IgD-negative memory B cell (primary cell): ENCODE results near the gene KTI12. TPM values are rescaled to one million over a fixed set of nuclear protein-coding genes. Genes with fewer than 3 reads are reported as not detected.
A peak's percentile ranks its signal among the peaks of the same experiment; 100 is the strongest.
"Not testable (repeated sequence)": the region's sequence is repeated elsewhere in the genome, so short reads cannot be mapped to it uniquely, and the experiment has no call there.

Experiments
- H3K27ac Mint-ChIP-seq, 3 donors: one replicate each; pipeline ENCODE4 v1.8.0; 2020 to 2022; ENCODE audit warnings: mild to moderate bottlenecking in 3 of 3, mixed read lengths in 3 of 3, moderate library complexity in 1 of 3
- H3K27me3 Mint-ChIP-seq: one replicate; pipeline ENCODE4 v1.8.0; 2021; ENCODE audit warnings: mixed read lengths
- H3K36me3 Mint-ChIP-seq: one replicate; pipeline ENCODE4 v1.8.0; 2020; ENCODE audit warnings: mild to moderate bottlenecking, mixed read lengths
- H3K4me1 Mint-ChIP-seq, 3 donors: one replicate each; pipeline ENCODE4 v1.8.0; 2020 to 2022; ENCODE audit warnings: mixed read lengths in 3 of 3, mild to moderate bottlenecking in 1 of 3
- H3K4me3 Mint-ChIP-seq, 4 donors: one replicate each; pipeline ENCODE4 v1.8.0; 2020 to 2022; ENCODE audit warnings: mild to moderate bottlenecking in 4 of 4, mixed read lengths in 4 of 4, moderate library complexity in 3 of 4
- H3K9me3 Mint-ChIP-seq, 3 donors: one replicate each; pipeline ENCODE4 v1.8.0; 2020 to 2021; ENCODE audit warnings: mixed read lengths in 3 of 3, mild to moderate bottlenecking in 1 of 3
- polyA plus RNA-seq: library from polyadenylated mRNA; unstranded; fragments of 300-500 nt; fragmentation: Illumina TruSeq; gene quantifications from one replicate; pipeline ENCODE4 v1.2.3, GENCODE V29; 2021

The KTI12 gene
- polyA plus RNA-seq, 1 donor from 2014 or later: 34.3 TPM

- peak within 1 kb of the TSS; percentile 92 to 99 (median 98) for H3K4me3 Mint-ChIP-seq
- peak within 1 kb of the TSS; percentile 86 to 98 (median 97) for H3K27ac Mint-ChIP-seq
- H3K36me3 Mint-ChIP-seq: no peaks in the 10 kb centered on the region
- peaks cover 36 to 49% (median 38%) of the 10 kb centered on the region in 3 donors for H3K4me1 Mint-ChIP-seq
- no peaks in the 10 kb centered on the region for H3K27me3 Mint-ChIP-seq
- no peaks in the 10 kb centered on the region for H3K9me3 Mint-ChIP-seq
These were observed 21.7 kb upstream of the KTI12 start, which contains the start of gene TXNDC12 for GRCh38 chr1:52055066-52055865. TSS of gene TXNDC12 (minus strand) at chr1:52055191. CDS start at chr1:52055096, 95 bp downstream.

- Mint-ChIP-seq H3K4me3 (peak overlapping the region; percentile 92 to 99 (median 98)), H3K27me3 (no peaks in the 10 kb centered on the region), H3K9me3 (no peaks in the 10 kb centered on the region), H3K27ac (peak overlapping the region; percentile 86 to 98 (median 97)), H3K36me3 (no peaks in the 10 kb centered on the region), H3K4me1 (peaks cover 35 to 51% (median 40%) of the 10 kb centered on the region in 3 donors)
These were observed 21.0 kb upstream of the KTI12 start for GRCh38 chr1:52054496-52055065.

- no peaks in the 10 kb centered on the region for H3K27me3 Mint-ChIP-seq
- H3K27ac Mint-ChIP-seq: peak overlapping the region in 2 of 3 donors; percentile 86 to 97
- H3K9me3 Mint-ChIP-seq: no peaks in the 10 kb centered on the region
- H3K4me1 Mint-ChIP-seq: peaks cover 29 to 45% (median 37%) of the 10 kb centered on the region in 3 donors
- H3K36me3 Mint-ChIP-seq: no peaks in the 10 kb centered on the region
- H3K4me3 Mint-ChIP-seq: peak overlapping the region; percentile 92 to 99 (median 98)
These were observed 20.3 kb upstream of the KTI12 start for GRCh38 chr1:52053862-52054261.

- not testable (repeated sequence) for H3K27me3 Mint-ChIP-seq, H3K9me3 Mint-ChIP-seq, H3K27ac Mint-ChIP-seq, H3K36me3 Mint-ChIP-seq, H3K4me3 Mint-ChIP-seq
- peaks cover 13 to 35% (median 13%) of the 10 kb centered on the region in 3 donors for H3K4me1 Mint-ChIP-seq
These were observed 15.7 kb upstream of the KTI12 start for GRCh38 chr1:52049337-52049736.

GRCh38 chr1:52045666-52046195, 12.1 kb upstream of the KTI12 start:
- H3K27ac Mint-ChIP-seq, H3K27me3 Mint-ChIP-seq, H3K4me3 Mint-ChIP-seq, H3K9me3 Mint-ChIP-seq: not testable (repeated sequence)
- H3K36me3 Mint-ChIP-seq: peaks cover 13% of the 10 kb centered on the region
- H3K4me1 Mint-ChIP-seq: peaks cover 0 to 22% (median 5%) of the 10 kb centered on the region in 3 donors

- Mint-ChIP-seq H3K27me3 (no peaks in the 10 kb centered on the region), H3K36me3 (peaks cover 13% of the 10 kb centered on the region), H3K9me3 (no peaks in the 10 kb centered on the region), H3K4me1 (peaks cover 0 to 18% (median 2%) of the 10 kb centered on the region in 3 donors), H3K4me3 (no peak overlapping the region), H3K27ac (no peak overlapping the region)
These were observed 11.6 kb upstream of the KTI12 start for GRCh38 chr1:52045236-52045635.

GRCh38 chr1:52041551-52042185, 8.1 kb upstream of the KTI12 start:
- no peak overlapping the region for H3K4me3 Mint-ChIP-seq
- no peaks in the 10 kb centered on the region for H3K27me3 Mint-ChIP-seq
- H3K27ac Mint-ChIP-seq: no peak overlapping the region
- H3K9me3 Mint-ChIP-seq: no peaks in the 10 kb centered on the region
- H3K36me3 Mint-ChIP-seq: peaks cover 8% of the 10 kb centered on the region
- H3K4me1 Mint-ChIP-seq: peaks cover 0 to 13% (median 0%) of the 10 kb centered on the region in 3 donors

GRCh38 chr1:52037909-52038308, 4.3 kb upstream of the KTI12 start:
- no peak overlapping the region for H3K27ac Mint-ChIP-seq
- no peak overlapping the region for H3K4me3 Mint-ChIP-seq
- no peaks in the 10 kb centered on the region for H3K27me3 Mint-ChIP-seq
- H3K4me1 Mint-ChIP-seq: peaks cover 4 to 11% (median 6%) of the 10 kb centered on the region in 3 donors
- H3K9me3 Mint-ChIP-seq: no peaks in the 10 kb centered on the region
- peaks cover 5% of the 10 kb centered on the region for H3K36me3 Mint-ChIP-seq

- Mint-ChIP-seq H3K27ac (no peak overlapping the region), H3K4me3 (no peak overlapping the region), H3K4me1 (peaks cover 7 to 15% (median 8%) of the 10 kb centered on the region in 3 donors), H3K36me3 (peaks cover 5% of the 10 kb centered on the region), H3K9me3 (no peaks in the 10 kb centered on the region), H3K27me3 (no peaks in the 10 kb centered on the region)
These were observed 3.8 kb upstream of the KTI12 start for GRCh38 chr1:52037402-52037814.

- H3K36me3 Mint-ChIP-seq: peaks cover 12% of the 10 kb centered on the region
- H3K9me3 Mint-ChIP-seq: no peaks in the 10 kb centered on the region
- H3K4me3 Mint-ChIP-seq: peak overlapping the region; percentile 94 to 95 (median 95)
- H3K27me3 Mint-ChIP-seq: no peaks in the 10 kb centered on the region
- H3K27ac Mint-ChIP-seq: peak overlapping the region; percentile 89 to 93 (median 90)
- peaks cover 27 to 37% (median 30%) of the 10 kb centered on the region in 3 donors for H3K4me1 Mint-ChIP-seq
These were observed 407 bp upstream of the KTI12 start for GRCh38 chr1:52034050-52034384.

- Mint-ChIP-seq H3K4me3 (peak overlapping the region; percentile 94 to 95 (median 95)), H3K4me1 (peaks cover 27 to 37% (median 30%) of the 10 kb centered on the region in 3 donors), H3K9me3 (no peaks in the 10 kb centered on the region), H3K27ac (peak overlapping the region; percentile 89 to 93 (median 90)), H3K36me3 (peaks cover 12% of the 10 kb centered on the region), H3K27me3 (no peaks in the 10 kb centered on the region)
These were observed 852 bp downstream of the KTI12 start for GRCh38 chr1:52032785-52033131.

GRCh38 chr1:52032124-52032784, 1.4 kb downstream of the KTI12 start:
- no peaks in the 10 kb centered on the region for H3K27me3 Mint-ChIP-seq
- H3K4me3 Mint-ChIP-seq: peak overlapping the region; percentile 94 to 95 (median 95)
- peaks cover 12% of the 10 kb centered on the region for H3K36me3 Mint-ChIP-seq
- no peaks in the 10 kb centered on the region for H3K9me3 Mint-ChIP-seq
- H3K4me1 Mint-ChIP-seq: peaks cover 27 to 37% (median 30%) of the 10 kb centered on the region in 3 donors
- H3K27ac Mint-ChIP-seq: peak overlapping the region; percentile 53 to 93 (median 89)

- not testable (repeated sequence) for H3K4me3 Mint-ChIP-seq, H3K9me3 Mint-ChIP-seq, H3K27ac Mint-ChIP-seq, H3K27me3 Mint-ChIP-seq
- peaks cover 25 to 33% (median 26%) of the 10 kb centered on the region in 3 donors for H3K4me1 Mint-ChIP-seq
- peaks cover 17% of the 10 kb centered on the region for H3K36me3 Mint-ChIP-seq
These were observed 4.8 kb downstream of the KTI12 start for GRCh38 chr1:52028839-52029238.

- Mint-ChIP-seq H3K9me3 (no peaks in the 10 kb centered on the region), H3K4me1 (peaks cover 25 to 27% (median 26%) of the 10 kb centered on the region in 3 donors), H3K27ac (no peak overlapping the region), H3K36me3 (peaks cover 17% of the 10 kb centered on the region), H3K27me3 (no peaks in the 10 kb centered on the region), H3K4me3 (no peak overlapping the region)
These were observed 5.3 kb downstream of the KTI12 start for GRCh38 chr1:52028328-52028727.
